Activated CD8-positive, alpha-beta T cell treated with anti-CD3 and anti-CD28 coated beads, Interleukin-2, amount 10 ng/mL, durations not matched to agents 7 days and 5 days (primary cell): Measurements from ENCODE around the gene TSPAN17. TPM values are rescaled to one million over a fixed set of nuclear protein-coding genes. Genes with fewer than 3 reads are reported as not detected.

ENCODE experiments used
- ATAC-seq: fragments of 150-1000 bp; cut with Tn5 transposase; one replicate; pipeline ENCODE4 v1.10.0; 2021; ENCODE audit warnings: moderate library complexity
- CTCF ChIA-PET: fragments of 350-600 bp; sonication (Branson Sonifier 250); formaldehyde crosslinking; loops from one replicate; lab custom pipeline; 2021; ENCODE audit warnings: antibody characterized with exemption; lab: Charles Lee
- POLR2A ChIA-PET: fragments of 350-600 bp; sonication (Branson Sonifier 250); formaldehyde crosslinking; loops from one replicate; lab custom pipeline; 2021; ENCODE audit warnings: antibody characterized with exemption; lab: Charles Lee
- DNase-seq: peaks from one replicate; pipeline ENCODE4 v3.0.0-alpha.2; 2020
- H3K27ac Mint-ChIP-seq: one replicate; pipeline ENCODE4 v1.8.0; 2021; ENCODE audit warnings: mild to moderate bottlenecking, mixed read lengths
- H3K27me3 Mint-ChIP-seq: one replicate; pipeline ENCODE4 v1.8.0; 2021; ENCODE audit warnings: low read depth, mixed read lengths
- H3K36me3 Mint-ChIP-seq: one replicate; pipeline ENCODE4 v1.8.0; 2021; ENCODE audit warnings: low read depth, mixed read lengths
- H3K4me1 Mint-ChIP-seq: one replicate; pipeline ENCODE4 v1.8.0; 2021; ENCODE audit warnings: low read depth, mixed read lengths
- H3K4me3 Mint-ChIP-seq: one replicate; pipeline ENCODE4 v1.8.0; 2021; ENCODE audit warnings: mild to moderate bottlenecking, mixed read lengths
- H3K9me3 Mint-ChIP-seq: one replicate; pipeline ENCODE4 v1.8.0; 2022; ENCODE audit warnings: mixed read lengths; ENCODE audit not compliant: insufficient read depth
- total RNA-seq, 2 experiments: library from RNA; stranded (reverse); gene quantifications; one replicate each; pipeline ENCODE4 v1.2.3, GENCODE V29; 2021

The TSPAN17 gene
- total RNA-seq, 2 experiments from 2014 or later = 41.6 to 47.4 TPM

DNA sequence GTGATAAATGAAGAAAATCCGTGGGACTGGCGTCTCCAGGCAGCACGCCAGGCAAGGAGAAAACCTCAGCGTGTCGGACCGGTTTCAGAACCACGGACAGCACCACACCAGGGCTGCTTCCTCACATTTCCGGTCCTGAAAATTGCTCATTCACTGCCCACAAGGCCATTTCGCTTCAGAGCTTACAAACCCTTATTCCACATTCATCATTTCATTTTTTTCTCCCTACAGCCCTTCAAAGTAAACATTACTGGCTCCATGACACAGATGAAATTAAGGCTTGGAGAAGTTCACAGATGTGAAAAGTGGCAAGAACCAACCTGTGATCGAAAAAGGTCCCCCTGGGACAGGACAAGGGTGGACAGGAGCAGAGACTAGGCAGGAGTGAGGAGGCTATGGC is 35.8 kb upstream of the TSPAN17 start:
- DNase-seq = peak; percentile 81
- Mint-ChIP-seq H3K36me3 (no peaks in the 10 kb centered on the region), H3K4me3 (no peak overlapping the region), H3K9me3 (no peaks in the 10 kb centered on the region), H3K27me3 (peaks cover 50% of the 10 kb centered on the region), H3K27ac (no peak overlapping the region), H3K4me1 (peaks cover 11% of the 10 kb centered on the region)
- ChIA-PET POLR2A (no interaction called here), CTCF (no interaction called here)
- no peak for ATAC-seq

DNA sequence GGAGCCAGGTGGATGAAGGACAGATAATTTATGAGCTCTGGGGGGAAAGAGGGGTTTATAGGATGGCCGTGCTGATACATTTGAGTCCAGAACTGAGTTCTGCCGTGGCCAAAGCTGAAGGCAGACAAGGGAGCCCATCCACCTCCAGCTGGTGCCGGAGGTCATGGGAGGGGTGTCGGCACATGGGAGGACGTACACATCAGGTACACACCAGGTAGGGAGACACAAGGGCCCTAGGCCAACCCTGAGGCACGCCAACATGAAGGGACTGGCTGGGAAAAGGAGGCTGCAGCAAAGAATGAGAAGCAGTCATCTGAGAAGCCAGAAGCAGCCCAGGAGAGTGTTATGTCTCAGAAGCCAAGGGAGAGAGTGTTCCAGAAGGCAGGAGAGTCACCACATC is 35.3 kb upstream of the TSPAN17 start:
- Mint-ChIP-seq H3K4me3 (no peak overlapping the region), H3K36me3 (no peaks in the 10 kb centered on the region), H3K4me1 (peaks cover 11% of the 10 kb centered on the region), H3K27me3 (peaks cover 54% of the 10 kb centered on the region), H3K27ac (no peak overlapping the region), H3K9me3 (no peaks in the 10 kb centered on the region)
- POLR2A ChIA-PET = no interaction called here
- ATAC-seq (no peak), DNase-seq (no peak)
- CTCF ChIA-PET = no interaction called here

DNA sequence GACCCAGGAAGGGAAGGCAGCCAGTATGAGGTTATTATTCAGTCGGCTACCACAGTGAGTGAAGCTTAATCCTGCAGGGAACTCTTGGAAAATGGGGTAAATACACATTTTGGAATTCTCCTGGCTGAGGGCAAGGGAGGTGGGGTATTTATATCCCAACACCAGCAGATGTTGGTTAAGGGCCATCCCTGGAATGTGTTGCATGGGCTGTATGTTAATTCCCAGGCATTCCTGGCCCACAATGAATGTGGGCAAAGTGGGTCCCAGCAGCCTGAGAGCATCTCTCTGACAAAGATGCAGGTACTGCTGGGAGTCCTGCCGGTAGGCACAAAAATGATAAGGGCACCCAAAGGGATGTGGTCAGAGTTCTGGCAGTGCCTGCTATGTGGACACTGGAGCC is 34.4 kb upstream of the TSPAN17 start:
- Mint-ChIP-seq H3K27me3 (peaks cover 57% of the 10 kb centered on the region), H3K4me3 (no peak overlapping the region), H3K4me1 (peaks cover 11% of the 10 kb centered on the region), H3K9me3 (no peaks in the 10 kb centered on the region), H3K27ac (no peak overlapping the region), H3K36me3 (no peaks in the 10 kb centered on the region)
- CTCF ChIA-PET = no interaction called here
- DNase-seq (no peak), ATAC-seq (no peak)
- POLR2A ChIA-PET = no interaction called here

DNA sequence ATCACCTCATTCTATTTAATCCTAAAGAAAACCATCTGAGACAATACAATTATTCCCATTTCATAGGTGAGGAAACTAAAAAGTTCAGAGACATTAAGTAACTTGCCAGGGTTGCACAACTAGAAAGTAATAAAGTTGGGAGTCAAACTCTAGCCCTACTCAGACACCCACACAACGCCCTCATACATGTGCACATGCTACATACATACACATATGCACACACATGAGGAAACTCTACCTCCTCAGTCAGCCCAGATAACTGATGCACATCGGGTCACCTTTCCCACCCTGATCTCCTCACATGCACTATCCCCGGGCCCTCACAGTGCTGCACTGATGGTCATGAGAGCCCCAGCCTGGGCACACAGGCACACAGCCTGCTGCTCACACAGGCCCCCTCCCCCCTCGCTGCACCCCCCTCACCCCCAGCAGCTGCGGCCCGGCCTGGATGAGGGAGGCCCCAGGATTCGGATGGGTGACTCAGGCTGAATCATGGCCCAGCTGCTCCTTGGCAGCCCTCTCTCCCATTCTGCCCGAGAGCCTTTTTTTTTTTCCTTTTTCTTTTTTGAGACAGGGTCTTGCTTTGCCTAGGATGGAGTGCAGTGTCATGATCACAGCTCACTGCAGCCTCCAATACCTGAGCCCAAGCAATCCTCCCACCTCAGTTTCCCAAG is 32.3 kb upstream of the TSPAN17 start:
- POLR2A ChIA-PET = no interaction called here
- Mint-ChIP-seq H3K9me3 (no peaks in the 10 kb centered on the region), H3K4me1 (peaks cover 9% of the 10 kb centered on the region), H3K36me3 (no peaks in the 10 kb centered on the region), H3K27me3 (peaks cover 62% of the 10 kb centered on the region), H3K27ac (no peak overlapping the region), H3K4me3 (no peak overlapping the region)
- CTCF ChIA-PET = no interaction called here
- ATAC-seq (no peak), DNase-seq (no peak)

DNA sequence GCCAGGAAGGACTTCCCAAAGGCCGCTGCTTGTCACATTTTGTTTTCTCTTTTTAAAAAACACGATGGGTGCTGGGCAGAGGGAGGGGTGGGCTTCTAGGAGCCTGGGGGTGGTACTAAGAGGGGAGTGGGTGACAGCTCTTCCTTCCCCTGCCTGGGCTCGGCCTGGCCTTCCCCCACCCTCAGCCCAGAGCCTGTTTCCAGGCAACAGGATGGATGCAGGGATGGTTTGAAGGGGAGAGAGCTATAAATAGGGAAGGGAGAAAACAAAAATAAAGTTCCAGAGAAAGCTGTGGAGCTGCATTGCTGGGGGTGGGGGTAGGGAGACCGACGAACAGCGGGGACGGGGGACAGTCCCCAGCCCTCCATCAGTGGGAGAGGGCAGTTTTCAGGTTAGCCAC is 30.8 kb upstream of the TSPAN17 start:
- no peak overlapping the region for H3K4me3 Mint-ChIP-seq
- H3K36me3 Mint-ChIP-seq = no peaks in the 10 kb centered on the region
- no peak for ATAC-seq

DNA sequence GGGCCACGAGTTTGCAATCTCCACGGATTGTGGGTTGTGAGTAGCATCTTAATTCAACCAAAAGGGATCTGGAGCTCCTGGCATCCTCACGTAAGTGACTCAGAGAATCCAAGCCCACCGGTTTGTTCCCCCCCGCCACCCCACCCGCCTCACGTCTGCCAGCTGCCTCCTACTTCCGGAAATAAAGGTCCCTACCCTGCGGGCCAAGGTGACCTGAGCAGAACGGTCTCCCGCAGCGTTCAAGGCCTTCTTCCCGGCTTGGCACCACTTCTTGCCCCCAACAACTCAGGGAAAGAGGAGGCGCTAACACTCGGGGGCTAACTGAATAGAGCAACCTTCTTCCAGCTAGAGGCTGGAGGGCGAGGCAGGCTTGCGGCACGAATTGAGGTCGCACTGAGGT is 28.5 kb upstream of the TSPAN17 start:
- ChIA-PET POLR2A (no interaction called here), CTCF (no interaction called here)
- H3K9me3 Mint-ChIP-seq = no peaks in the 10 kb centered on the region
- peaks cover 14% of the 10 kb centered on the region for H3K4me1 Mint-ChIP-seq
- DNase-seq = no peak
- H3K27me3 Mint-ChIP-seq = peaks cover 65% of the 10 kb centered on the region
- no peak for ATAC-seq
- H3K36me3 Mint-ChIP-seq = no peaks in the 10 kb centered on the region
- H3K4me3 Mint-ChIP-seq = no peak overlapping the region
- H3K27ac Mint-ChIP-seq = no peak overlapping the region

More for the DNA sequence above, 30.8 kb upstream of the TSPAN17 start:
- Mint-ChIP-seq H3K4me1 (peaks cover 14% of the 10 kb centered on the region), H3K9me3 (no peaks in the 10 kb centered on the region), H3K27me3 (peaks cover 70% of the 10 kb centered on the region), H3K27ac (no peak overlapping the region)
- ChIA-PET CTCF (interaction anchor here (1.6 kb wide), 1 partner anchor 14 kb away, joined by 5 read pairs; the partner anchor contains the start of genes EIF4E1B and SNCB), POLR2A (no interaction called here)
- DNase-seq = no peak

DNA sequence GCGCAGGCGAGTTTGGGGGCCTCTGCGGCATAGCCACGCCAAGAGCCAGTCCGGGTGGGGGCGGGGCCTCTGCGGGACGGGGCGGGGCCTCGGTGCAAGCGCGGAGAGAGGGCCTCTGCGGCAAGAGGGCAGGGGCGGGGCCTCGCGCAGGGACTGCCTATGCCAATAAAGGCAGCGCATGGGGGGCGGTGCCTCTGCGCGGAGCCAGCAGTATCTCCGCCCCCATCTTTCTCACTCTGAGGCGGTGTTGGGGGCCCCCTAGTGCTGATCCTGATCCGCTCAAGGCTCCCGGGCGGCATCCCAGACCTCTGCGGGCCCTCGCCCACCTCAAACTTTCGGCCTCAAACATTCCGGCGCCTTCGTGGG is 28.1 kb upstream of the TSPAN17 start:
- H3K4me1 Mint-ChIP-seq = peaks cover 14% of the 10 kb centered on the region
- ATAC-seq (peak; percentile 95), DNase-seq (peak; percentile 84)
- H3K27ac Mint-ChIP-seq = no peak overlapping the region
- ChIA-PET POLR2A (no interaction called here), CTCF (no interaction called here)
- peaks cover 65% of the 10 kb centered on the region for H3K27me3 Mint-ChIP-seq
- H3K9me3 Mint-ChIP-seq = no peaks in the 10 kb centered on the region
- H3K36me3 Mint-ChIP-seq = no peaks in the 10 kb centered on the region
- H3K4me3 Mint-ChIP-seq = no peak overlapping the region

DNA sequence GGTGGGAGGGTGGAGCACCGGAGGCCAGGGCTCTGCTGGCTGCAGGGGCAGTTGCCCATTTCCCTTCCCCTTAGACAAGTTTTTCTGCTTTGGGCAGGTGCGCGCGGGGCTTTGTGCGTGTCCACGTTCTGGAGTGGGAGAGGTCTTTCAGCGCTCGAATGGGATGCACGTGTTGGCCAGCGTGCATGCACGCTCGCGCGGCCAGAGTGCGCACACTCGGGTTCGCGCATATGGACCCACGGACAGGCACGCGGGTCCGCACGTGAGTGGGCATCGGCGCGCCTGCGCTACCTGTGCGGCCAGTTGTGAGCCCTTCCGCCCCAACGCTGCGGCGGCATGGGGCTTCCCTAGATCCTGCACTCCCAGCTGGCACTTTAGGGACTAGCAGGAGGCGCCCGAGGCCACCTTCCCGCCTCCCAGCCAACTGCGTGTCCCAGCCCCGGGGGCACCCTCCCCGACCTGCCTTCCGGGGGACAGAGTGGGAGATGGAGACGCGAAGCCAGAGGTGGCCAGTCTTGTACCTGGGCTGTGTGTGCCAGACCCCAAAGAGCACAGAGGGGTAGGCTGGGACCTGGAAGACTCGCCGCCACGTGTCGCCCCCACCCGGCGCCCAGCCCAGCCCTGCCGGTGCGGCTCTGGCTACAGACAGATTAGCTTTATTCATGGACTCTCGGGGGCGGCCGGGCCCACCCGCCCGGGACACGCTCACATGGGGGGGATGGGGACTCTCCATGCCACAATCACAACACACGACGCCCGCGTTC is 27.5 kb upstream of the TSPAN17 start:
- Mint-ChIP-seq H3K9me3 (no peaks in the 10 kb centered on the region), H3K36me3 (no peaks in the 10 kb centered on the region), H3K4me1 (peaks cover 14% of the 10 kb centered on the region), H3K27me3 (peaks cover 65% of the 10 kb centered on the region), H3K4me3 (peak overlapping the region; percentile 55), H3K27ac (no peak overlapping the region)
- ATAC-seq (no peak), DNase-seq (no peak)
- ChIA-PET POLR2A (no interaction called here), CTCF (no interaction called here)

DNA sequence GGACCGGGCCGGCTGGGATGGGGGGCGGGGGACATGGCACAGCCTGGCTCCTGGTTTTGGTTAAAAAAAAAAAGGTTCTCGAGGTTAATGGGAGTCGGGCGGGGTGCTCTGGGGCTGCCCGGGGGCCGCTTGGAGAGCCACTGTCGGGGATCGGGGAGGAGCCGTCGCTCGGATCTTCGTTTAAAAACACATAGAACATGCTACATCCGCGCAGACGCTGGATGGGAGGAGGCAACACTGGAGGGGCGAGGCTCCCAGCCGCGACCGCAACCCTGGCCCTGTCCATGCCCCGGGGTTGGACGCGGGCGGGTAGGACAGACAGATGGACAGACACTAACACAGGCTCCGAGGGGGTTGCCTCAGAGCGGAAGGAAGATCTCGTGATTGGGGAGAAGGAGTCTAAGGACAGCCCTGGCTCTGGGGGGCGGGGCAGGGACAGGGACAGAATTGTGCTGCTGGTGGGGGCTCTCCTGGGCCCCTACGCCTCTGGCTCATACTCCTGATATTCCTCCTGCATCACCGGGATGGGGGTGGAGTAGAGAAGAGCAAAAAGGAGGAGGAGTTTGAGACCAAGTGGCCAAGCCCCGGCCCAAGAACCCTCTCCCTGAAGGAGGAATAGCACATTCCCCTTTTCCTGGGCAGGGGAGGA is 26.8 kb upstream of the TSPAN17 start:
- ChIA-PET POLR2A (no interaction called here), CTCF (no interaction called here)
- peak overlapping the region; percentile 55 for H3K4me3 Mint-ChIP-seq
- no peaks in the 10 kb centered on the region for H3K36me3 Mint-ChIP-seq
- ATAC-seq (peak; percentile 16), DNase-seq (peak; percentile 25)
- H3K4me1 Mint-ChIP-seq = peaks cover 14% of the 10 kb centered on the region
- H3K27ac Mint-ChIP-seq = no peak overlapping the region
- no peaks in the 10 kb centered on the region for H3K9me3 Mint-ChIP-seq
- H3K27me3 Mint-ChIP-seq = peaks cover 65% of the 10 kb centered on the region

DNA sequence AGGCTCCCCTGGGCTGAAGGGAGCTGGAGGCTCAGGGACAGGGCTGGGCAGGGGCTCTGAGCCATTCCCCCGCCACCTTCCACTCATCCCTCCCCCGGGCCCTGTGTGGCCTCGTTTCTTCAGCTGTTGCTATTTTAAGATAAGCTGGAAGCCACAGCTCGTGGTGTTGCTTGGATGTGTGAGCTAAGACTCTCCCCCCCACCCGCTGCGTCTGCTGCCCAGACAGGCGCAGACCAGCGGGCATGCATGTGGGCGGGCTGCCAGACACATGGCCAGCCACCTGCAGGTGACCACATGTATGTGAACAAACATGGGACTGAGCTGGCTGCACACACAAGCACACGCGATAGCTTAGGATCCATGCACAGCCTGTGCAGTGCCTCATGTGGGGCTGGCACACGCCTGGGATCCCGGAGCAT is 25.6 kb upstream of the TSPAN17 start:
- peaks cover 63% of the 10 kb centered on the region for H3K27me3 Mint-ChIP-seq
- H3K9me3 Mint-ChIP-seq = no peaks in the 10 kb centered on the region
- DNase-seq (no peak), ATAC-seq (no peak)
- H3K4me3 Mint-ChIP-seq = no peak overlapping the region
- ChIA-PET POLR2A (interaction anchor here (0.6 to 1.1 kb wide), 4 partner anchors 9 to 1012 kb away, joined by 3 to 4 read pairs (median 3); partner anchors contain the start of genes EIF4E1B and SNCB), CTCF (interaction anchor here (0.5 to 1.4 kb wide), 5 partner anchors 9 to 347 kb away, joined by 3 read pairs; partner anchors contain the start of genes EIF4E1B and SNCB)
- H3K4me1 Mint-ChIP-seq = peaks cover 14% of the 10 kb centered on the region
- H3K36me3 Mint-ChIP-seq = no peaks in the 10 kb centered on the region
- no peak overlapping the region for H3K27ac Mint-ChIP-seq

DNA sequence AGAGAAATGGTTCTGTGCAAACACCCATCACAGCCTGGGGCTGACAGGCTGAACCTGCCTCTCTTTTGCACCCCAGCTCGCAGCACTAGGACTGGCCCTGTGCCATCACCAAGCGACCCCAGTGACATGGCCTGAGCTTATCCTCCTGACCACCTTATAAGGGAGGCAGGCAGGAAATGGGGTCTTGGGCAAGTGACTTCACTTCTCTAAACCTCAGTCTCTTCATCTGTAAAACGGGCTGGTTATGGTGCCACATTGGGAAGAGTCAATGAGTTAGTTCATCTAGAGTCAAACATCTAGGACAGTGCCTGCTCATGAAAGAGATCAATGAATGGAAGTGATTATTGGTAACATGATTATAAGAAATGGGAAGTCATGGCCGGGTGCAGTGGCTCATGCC is 23.1 kb upstream of the TSPAN17 start:
- Mint-ChIP-seq H3K4me3 (no peak overlapping the region), H3K4me1 (peaks cover 20% of the 10 kb centered on the region), H3K27ac (no peak overlapping the region), H3K27me3 (peaks cover 59% of the 10 kb centered on the region), H3K9me3 (no peaks in the 10 kb centered on the region), H3K36me3 (no peaks in the 10 kb centered on the region)
- ChIA-PET POLR2A (interaction anchor here (0.7 kb wide), 1 partner anchor 21 kb away, joined by 4 read pairs; no protein-coding TSS in a partner anchor), CTCF (no interaction called here)
- ATAC-seq = no peak
- no peak for DNase-seq

DNA sequence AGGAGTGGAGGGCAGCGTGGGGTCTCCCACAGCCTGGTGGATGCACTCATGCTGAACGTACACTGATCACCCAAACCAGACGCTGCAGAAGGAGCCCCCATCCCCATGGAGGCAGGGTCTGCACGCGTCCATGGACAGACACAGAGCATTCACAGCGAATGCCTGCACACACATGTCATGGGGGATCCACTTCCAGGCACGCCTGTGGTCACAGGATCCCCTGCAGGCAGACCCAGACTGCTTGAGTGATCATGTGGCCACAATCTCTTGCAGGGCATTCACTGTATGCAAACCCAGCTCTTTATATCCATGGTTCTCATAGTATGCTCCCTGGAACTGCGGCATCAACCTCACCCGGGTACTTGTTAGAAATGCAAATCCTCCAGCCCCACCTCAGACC is 22.3 kb upstream of the TSPAN17 start:
- DNase-seq (no peak), ATAC-seq (no peak)
- no peaks in the 10 kb centered on the region for H3K9me3 Mint-ChIP-seq
- H3K27me3 Mint-ChIP-seq = peaks cover 60% of the 10 kb centered on the region
- POLR2A ChIA-PET = no interaction called here
- H3K4me1 Mint-ChIP-seq = peaks cover 18% of the 10 kb centered on the region
- CTCF ChIA-PET = no interaction called here
- H3K36me3 Mint-ChIP-seq = no peaks in the 10 kb centered on the region
- H3K27ac Mint-ChIP-seq = no peak overlapping the region
- H3K4me3 Mint-ChIP-seq = no peak overlapping the region
